GM21786 (cell line): ENCODE results near the gene SS18L1.

ENCODE experiments used
- ATAC-seq: cut with Tn5 transposase; IDR thresholded peaks from one replicate; pipeline ENCODE4 v1.9.1; 2021; ENCODE audit not compliant: unreplicated experiment

SS18L1 gene

GRCh38 chr20:62222972-62223371 is 79.4 kb downstream of the SS18L1 start:
- no peak for ATAC-seq

DNA sequence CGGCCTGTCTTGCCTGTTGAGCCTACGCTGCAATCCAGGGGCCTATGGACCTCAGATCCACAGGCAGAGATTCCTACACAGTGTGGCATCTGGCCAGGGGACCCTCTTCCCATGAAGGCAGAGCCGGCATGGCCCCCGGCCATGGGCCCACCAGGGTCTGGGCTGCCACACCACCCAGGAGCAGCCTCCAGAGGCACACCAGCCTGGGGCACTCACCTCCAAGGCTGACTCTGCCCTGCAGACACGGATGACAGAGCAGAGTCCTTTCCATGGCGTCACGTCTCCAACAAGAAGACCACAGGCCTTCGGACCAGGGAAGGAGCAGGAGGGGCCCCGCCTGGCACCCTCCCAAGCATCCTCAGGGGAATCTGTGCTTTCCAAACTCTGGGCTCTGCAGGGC is 80.0 kb downstream of the SS18L1 start:
- no peak for ATAC-seq

- no peak for ATAC-seq
These were observed 80.7 kb downstream of the SS18L1 start for GRCh38 chr20:62224113-62224855.

DNA sequence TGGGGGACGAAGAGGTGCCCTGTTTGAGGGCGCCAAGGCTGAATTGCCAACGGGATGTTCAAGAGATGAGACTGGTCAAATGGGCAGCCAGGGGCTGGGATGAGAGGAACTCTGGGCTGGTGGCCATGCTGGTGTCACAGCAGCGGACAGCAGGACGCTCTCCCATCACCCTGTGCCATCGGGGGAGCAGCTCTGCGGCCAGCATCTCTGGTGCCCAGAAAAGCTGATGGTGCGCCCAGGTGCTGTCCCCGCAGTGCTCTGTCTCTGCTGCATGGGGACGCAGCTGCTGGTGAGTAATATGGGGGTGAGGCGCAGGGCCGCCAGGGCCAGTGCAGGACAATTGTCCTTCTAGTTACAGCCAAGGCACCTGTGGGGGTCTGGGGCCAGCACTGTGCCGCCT is 81.5 kb downstream of the SS18L1 start:
- no peak for ATAC-seq

- no peak for ATAC-seq
These were observed 82.5 kb downstream of the SS18L1 start for GRCh38 chr20:62225820-62226635.

- ATAC-seq, result no peak
These were observed 83.4 kb downstream of the SS18L1 start for GRCh38 chr20:62226707-62227590.

DNA sequence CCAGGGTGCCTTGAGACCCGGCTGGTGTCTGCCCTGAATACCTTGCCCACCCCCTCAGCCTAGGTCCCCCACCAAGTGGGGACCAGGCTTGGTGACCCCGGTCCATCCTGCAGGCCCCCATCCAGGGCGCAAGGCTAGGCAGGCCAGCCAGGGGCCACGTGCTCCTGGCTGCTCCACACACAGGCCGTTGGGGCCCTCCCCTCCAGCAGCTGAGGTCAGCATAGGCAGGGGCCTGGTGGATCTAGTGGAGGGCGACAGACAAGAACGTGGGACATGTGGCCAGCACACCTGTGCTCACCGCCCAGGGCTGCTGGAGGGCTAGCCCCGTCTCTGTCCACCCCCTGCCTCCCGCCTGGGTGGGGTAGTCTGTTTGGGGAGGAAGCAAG is 84.0 kb downstream of the SS18L1 start:
- ATAC-seq, result no peak

- no peak for ATAC-seq
These were observed 84.7 kb downstream of the SS18L1 start for GRCh38 chr20:62227977-62228958.

DNA sequence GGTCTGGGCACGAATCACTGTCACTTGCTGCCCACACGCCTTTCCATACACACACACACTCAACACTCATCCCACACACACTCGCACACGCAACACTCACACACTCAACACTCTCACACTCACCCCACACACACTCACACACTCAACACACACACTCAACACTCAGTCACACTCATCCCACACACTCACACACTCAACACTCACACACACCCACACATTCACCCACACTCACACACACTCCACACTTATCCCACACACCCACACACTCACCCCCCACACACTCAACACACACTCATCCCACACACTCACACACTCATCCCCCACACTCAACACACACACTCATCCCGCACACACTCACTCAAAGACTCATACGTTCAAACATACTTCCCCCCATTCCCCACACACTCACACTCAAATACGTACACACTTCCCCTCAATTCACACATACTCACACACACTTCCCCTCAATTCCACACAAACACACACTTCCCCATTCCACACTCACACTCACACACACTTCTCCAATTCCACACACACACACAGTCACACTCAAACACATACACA is 85.5 kb downstream of the SS18L1 start:
- no peak for ATAC-seq

GRCh38 chr20:62229667-62230066 is 86.1 kb downstream of the SS18L1 start:
- ATAC-seq, result no peak

GRCh38 chr20:62230276-62230675 is 86.7 kb downstream of the SS18L1 start:
- ATAC-seq, result no peak

DNA sequence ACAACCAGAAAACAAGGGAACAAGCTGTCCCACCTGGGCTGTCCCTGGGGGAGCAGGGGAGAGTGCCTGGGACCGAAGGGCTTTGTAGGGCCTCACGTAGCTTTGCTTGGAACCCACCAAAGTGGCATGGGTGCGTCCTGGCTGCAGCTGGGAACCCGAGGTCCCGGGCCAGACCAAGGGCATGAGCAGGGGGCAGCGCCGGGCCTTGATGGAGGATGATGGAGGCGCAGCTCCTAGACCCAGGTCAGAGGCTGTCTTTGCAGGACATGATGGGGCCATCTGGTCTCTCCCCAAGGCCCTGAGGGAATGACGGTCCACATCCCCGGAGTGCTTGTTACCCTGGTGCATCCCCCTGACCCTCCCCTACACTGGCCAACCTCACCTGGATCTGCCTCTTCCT is 87.1 kb downstream of the SS18L1 start:
- no peak for ATAC-seq

GRCh38 chr20:62231292-62231691 is 87.7 kb downstream of the SS18L1 start:
- no peak for ATAC-seq
